T-helper 1 cell treated with Interleukin-12 subunit alpha and Interleukin-12 subunit beta and Interleukin-4 antibody, amounts not matched to agents 30 μg/mL and 1 μg/mL, for 36 hours (primary cell): ENCODE results near the gene ZNF782.
"Not testable (repeated sequence)": the region's sequence is repeated elsewhere in the genome, so short reads cannot be mapped to it uniquely, and the experiment has no call there.

Source experiments
- H3K27ac Mint-ChIP-seq: one replicate; pipeline ENCODE4 v1.8.0; 2021; ENCODE audit warnings: mild to moderate bottlenecking, mixed read lengths
- H3K27me3 Mint-ChIP-seq: one replicate; pipeline ENCODE4 v1.8.0; 2021; ENCODE audit warnings: low read depth, mixed read lengths
- H3K36me3 Mint-ChIP-seq: one replicate; pipeline ENCODE4 v1.8.0; 2021; ENCODE audit warnings: low read depth, mixed read lengths
- H3K4me1 Mint-ChIP-seq: one replicate; pipeline ENCODE4 v1.8.0; 2021; ENCODE audit warnings: low read depth, mixed read lengths
- H3K4me3 Mint-ChIP-seq: one replicate; pipeline ENCODE4 v1.8.0; 2021; ENCODE audit warnings: mild to moderate bottlenecking, moderate library complexity, mixed read lengths
- H3K9me3 Mint-ChIP-seq: one replicate; pipeline ENCODE4 v1.8.0; 2021; ENCODE audit warnings: mixed read lengths

Gene ZNF782

DNA sequence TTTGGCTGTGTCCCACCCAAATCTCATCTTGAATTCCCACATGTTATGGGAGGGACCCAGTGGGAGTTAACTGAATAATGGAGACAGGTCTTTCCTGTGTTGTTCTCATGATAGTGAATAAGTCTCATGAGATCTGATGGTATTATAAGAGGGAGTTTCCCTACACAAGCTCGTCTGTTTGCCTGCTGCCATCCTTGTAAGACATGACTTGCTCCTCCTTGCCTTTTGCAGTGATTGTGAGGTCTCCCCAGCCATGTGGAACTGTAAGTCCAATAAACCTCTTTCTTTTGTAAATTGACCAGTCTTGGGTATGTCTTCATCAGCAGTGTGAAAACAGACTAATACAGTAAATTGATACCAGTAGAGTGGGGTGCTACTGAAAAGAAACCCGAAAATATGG lies 10.9 kb upstream of the ZNF782 start:
- not testable (repeated sequence) for H3K27ac Mint-ChIP-seq, H3K4me3 Mint-ChIP-seq, H3K4me1 Mint-ChIP-seq, H3K9me3 Mint-ChIP-seq, H3K36me3 Mint-ChIP-seq
- H3K27me3 Mint-ChIP-seq: peaks cover 11% of the 10 kb centered on the region

DNA sequence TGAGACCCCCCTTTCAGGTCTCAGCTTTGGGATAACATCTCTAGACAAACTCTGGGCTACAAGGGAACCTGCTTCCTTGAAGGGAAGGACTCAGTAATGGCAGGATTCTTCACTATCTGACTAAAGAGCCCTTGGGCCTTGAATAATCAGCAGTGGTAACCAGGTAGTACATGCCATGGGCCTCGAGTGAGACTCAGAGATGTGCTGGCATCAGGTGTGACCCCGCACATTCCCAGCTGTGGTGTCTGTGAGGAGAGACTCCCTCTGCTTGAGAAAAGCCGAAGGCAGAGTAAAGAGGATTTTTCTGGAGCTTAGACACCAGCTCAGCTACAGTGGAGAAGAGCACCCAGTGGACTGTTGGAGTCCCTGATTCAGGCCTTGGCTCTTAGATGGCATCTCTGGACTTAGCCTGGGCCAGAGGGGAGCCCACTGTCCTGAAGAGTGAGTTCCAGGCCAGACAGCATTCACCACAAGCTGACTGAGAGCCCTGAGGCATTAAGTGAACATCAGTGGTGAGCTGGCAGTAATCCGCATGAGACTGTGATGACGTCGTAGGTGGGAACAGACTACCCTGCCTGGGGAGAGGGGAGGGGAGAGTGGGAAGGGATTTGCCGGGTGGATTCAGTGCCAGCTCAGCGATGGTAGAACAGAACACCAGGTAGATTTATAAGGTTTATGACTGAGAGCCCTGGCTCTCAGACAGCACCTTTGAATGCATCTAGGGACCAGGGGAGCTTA lies 5.3 kb upstream of the ZNF782 start:
- no peak overlapping the region for H3K4me3 Mint-ChIP-seq
- H3K36me3 Mint-ChIP-seq: no peaks in the 10 kb centered on the region
- H3K4me1 Mint-ChIP-seq: peaks cover 5% of the 10 kb centered on the region
- no peaks in the 10 kb centered on the region for H3K9me3 Mint-ChIP-seq
- no peak overlapping the region for H3K27ac Mint-ChIP-seq
- peaks cover 25% of the 10 kb centered on the region for H3K27me3 Mint-ChIP-seq

DNA sequence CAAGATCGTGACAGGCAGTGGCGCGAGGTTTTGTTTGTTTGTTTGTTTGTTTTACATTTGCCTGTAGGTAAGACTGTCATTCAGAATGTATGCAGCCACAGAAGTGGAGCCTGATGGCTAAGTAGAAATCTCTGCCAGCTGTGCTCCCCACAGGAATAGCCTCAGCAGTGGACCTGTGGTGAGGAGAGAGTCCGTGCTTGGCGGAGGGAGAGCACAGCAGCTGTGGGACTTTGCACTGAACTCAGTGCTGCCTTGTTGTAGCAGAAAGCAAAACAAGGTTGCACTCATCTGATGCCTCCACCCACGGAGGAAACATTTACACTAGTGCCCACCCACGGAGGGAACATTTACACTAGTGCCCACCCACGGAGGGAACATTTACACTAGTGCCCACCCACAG lies 4.4 kb upstream of the ZNF782 start:
- H3K27ac Mint-ChIP-seq: no peak overlapping the region
- no peak overlapping the region for H3K4me3 Mint-ChIP-seq
- peaks cover 25% of the 10 kb centered on the region for H3K27me3 Mint-ChIP-seq
- H3K4me1 Mint-ChIP-seq: peaks cover 9% of the 10 kb centered on the region
- no peaks in the 10 kb centered on the region for H3K9me3 Mint-ChIP-seq
- peaks cover 2% of the 10 kb centered on the region for H3K36me3 Mint-ChIP-seq

DNA sequence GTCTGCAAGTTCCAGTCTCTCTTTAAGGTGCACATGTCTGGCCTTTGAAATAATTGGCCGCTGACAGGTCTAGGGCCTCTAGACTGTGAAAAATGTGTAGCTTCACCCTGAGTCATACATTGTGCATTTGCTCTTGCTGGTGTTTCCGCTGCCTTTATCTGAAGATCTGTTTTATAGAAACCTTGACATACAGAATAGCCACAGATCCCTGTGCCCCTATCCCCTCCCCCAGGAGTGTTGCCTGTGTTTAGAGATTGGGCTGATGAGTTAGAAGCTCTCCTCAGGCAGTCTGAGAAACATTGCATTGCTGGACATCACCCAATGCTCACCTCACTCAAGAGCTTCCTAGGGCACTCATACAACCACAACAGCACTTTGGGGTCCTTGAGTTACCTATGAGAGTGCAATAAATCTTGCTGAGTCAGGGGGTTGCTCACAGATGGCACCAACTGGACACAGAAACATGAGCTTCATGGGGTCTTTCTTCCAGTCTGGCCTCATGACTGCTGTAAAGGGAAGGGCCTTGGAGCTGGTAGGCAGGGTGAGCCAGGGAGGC lies 3.8 kb upstream of the ZNF782 start:
- Mint-ChIP-seq H3K27me3 (peaks cover 25% of the 10 kb centered on the region), H3K36me3 (peaks cover 2% of the 10 kb centered on the region), H3K4me1 (peaks cover 14% of the 10 kb centered on the region), H3K4me3 (no peak overlapping the region), H3K9me3 (no peaks in the 10 kb centered on the region), H3K27ac (no peak overlapping the region)

DNA sequence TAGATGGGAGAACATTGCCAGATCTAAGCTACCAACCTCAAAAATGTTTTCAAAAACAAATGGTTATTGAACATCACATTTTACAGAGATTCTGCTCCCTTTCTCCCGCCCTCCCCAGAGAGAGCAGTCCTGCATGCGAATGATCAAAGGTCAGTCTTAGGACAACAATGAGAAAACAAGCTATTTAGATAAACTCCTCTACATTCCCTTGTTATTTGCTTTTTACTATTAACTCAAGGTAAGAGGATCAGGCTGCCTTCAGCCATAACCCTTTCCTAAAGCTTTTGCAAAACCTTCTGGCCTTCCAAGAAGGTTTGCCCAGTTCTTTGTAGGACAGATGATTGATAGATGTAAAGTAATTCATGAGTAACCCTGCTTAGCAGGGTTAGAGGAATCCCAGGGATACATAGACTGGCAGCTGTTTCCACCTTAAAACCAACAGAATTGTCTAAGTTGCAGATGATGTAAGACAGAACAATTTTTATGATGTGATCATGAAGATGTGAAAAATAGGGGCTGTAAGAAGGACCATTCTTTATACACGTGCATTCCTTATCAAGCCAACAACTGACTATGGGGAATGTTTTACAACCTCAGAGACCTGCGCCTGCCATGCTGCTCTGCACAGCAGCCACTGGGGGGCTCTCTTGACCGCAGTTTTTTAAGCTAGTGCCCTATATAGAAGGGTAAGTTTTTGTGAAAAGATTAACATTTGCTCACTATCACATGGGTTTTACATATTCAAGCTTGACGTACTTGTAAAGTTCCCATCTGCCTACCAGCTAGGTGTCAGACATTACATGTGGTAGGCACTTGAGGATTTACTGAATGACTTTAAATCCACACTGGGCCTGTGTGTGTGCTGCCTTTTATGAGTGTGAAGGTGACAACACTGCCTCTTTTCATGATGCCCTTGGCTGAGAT lies 2.3 kb upstream of the ZNF782 start:
- Mint-ChIP-seq H3K4me1 (peaks cover 24% of the 10 kb centered on the region), H3K9me3 (no peaks in the 10 kb centered on the region), H3K27me3 (peaks cover 21% of the 10 kb centered on the region), H3K27ac (no peak overlapping the region), H3K4me3 (no peak overlapping the region), H3K36me3 (peaks cover 7% of the 10 kb centered on the region)

DNA sequence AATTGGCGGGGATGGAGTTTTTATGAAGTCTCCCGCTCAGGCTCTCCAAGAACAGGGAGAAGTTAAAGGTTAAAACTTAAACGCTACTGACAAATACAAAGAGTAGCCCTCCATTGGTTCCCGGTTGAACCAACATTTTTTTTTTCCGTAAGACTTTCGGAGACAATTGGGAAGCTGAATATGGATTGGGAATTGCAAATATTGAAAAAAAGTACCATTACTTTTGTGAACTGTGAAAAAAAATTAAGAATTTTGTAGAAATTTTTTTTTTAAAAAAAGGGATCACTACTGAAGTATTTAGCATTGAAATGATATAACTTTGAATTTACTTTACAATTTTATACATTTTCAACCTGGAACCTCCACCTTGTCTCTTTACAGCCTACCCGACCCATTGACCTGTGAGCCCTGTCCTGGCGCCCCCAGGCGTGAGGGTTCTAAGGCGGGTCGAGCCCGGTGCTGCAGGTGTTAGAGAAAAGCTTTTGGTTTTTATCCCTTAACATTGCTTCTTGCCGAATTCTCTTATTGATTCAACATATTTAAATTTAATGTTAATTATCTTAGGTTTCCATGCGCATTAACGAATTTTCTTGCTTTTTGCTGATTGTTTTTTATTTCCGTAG lies 448 bp upstream of the ZNF782 start:
- Mint-ChIP-seq H3K9me3 (peaks cover 5% of the 10 kb centered on the region), H3K4me3 (peak overlapping the region; percentile 100), H3K36me3 (peaks cover 11% of the 10 kb centered on the region), H3K27ac (peak overlapping the region; percentile 98), H3K4me1 (peaks cover 24% of the 10 kb centered on the region), H3K27me3 (peaks cover 18% of the 10 kb centered on the region)

DNA sequence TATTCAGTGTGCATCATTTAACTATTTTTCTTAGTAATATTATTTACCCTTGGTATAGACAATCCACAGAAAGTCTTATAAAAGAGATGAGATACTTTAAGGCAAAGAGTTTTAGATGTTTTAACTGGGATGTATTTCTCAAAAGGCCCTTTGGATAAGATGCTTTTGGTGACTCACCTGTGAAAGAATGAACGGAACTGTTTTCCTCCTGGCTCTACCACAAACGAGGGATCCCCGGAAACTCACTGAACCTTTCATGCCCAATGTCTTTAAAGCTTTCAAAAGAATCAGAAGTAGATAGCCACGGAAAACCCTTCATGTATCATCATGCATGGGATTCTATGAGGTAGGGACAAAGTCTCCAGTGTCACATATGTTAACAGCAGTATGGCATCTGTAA lies 1.6 kb downstream of the ZNF782 start:
- peaks cover 18% of the 10 kb centered on the region for H3K27me3 Mint-ChIP-seq
- peaks cover 24% of the 10 kb centered on the region for H3K4me1 Mint-ChIP-seq
- peaks cover 26% of the 10 kb centered on the region for H3K36me3 Mint-ChIP-seq
- no peak overlapping the region for H3K27ac Mint-ChIP-seq
- H3K9me3 Mint-ChIP-seq: peaks cover 23% of the 10 kb centered on the region
- peak overlapping the region; percentile 14 for H3K4me3 Mint-ChIP-seq

DNA sequence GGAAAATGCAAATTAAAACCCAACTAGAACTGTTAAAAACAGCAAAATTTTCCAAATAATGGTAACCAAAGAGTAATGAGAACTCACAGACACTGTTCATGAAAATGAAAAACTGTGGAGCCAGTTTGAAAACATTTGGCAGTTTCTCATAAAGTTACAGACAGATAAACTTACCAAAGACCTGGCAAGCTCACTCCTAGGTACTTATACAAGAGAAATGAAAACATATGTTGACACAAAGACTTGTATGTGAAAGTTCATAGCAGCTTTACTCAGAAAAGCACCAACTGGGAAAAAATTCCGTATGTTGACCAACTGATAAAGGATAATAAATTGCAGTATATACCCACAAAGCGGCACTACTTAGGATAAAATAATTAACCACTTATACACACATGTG lies 10.3 kb downstream of the ZNF782 start:
- Mint-ChIP-seq H3K27ac (no peak overlapping the region), H3K9me3 (peaks cover 94% of the 10 kb centered on the region), H3K4me3 (no peak overlapping the region), H3K36me3 (peaks cover 75% of the 10 kb centered on the region), H3K27me3 (no peaks in the 10 kb centered on the region), H3K4me1 (peaks cover 9% of the 10 kb centered on the region)

DNA sequence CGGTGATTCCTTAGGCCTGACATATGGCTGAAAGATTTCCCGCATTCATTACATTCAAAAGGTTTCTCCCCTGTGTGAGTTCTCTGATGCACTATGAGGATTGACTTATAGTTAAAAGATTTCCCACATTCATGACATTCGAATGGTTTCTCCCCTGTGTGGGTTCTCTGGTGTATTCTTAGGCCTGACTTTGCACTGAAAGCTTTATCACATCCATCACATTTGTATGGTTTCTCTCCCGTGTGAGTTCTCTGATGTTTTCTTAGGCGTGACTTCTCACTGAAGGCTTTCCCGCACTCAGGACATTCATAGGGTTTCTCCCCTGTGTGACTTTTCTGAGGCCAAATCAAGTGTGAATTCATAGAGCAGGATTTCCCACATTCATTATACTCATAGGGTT lies 35.8 kb downstream of the ZNF782 start:
- Mint-ChIP-seq H3K27ac (no peak overlapping the region), H3K4me3 (no peak overlapping the region), H3K9me3 (peaks cover 76% of the 10 kb centered on the region), H3K27me3 (no peaks in the 10 kb centered on the region), H3K4me1 (no peaks in the 10 kb centered on the region), H3K36me3 (peaks cover 54% of the 10 kb centered on the region)

DNA sequence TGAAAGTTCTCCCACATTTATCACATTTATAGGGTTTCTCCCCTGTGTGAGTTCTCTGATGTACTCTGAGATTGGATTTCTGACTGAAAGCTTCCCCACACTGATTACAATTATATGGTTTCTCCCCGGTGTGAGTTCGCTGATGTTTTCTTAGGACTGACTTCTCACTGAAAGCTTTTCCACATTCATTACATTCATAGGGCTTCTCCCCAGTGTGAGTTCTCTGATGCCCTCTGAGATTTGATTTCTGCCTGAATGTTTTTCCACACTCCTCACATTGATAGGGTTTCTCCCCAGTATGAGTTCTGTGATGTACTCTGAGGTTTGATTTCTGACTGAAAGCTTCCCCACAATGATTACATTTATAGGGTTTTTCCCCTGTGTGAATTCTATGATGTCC lies 36.3 kb downstream of the ZNF782 start:
- no peak overlapping the region for H3K4me3 Mint-ChIP-seq
- no peaks in the 10 kb centered on the region for H3K27me3 Mint-ChIP-seq
- H3K36me3 Mint-ChIP-seq: peaks cover 54% of the 10 kb centered on the region
- no peak overlapping the region for H3K27ac Mint-ChIP-seq
- H3K9me3 Mint-ChIP-seq: peaks cover 76% of the 10 kb centered on the region
- H3K4me1 Mint-ChIP-seq: no peaks in the 10 kb centered on the region

DNA sequence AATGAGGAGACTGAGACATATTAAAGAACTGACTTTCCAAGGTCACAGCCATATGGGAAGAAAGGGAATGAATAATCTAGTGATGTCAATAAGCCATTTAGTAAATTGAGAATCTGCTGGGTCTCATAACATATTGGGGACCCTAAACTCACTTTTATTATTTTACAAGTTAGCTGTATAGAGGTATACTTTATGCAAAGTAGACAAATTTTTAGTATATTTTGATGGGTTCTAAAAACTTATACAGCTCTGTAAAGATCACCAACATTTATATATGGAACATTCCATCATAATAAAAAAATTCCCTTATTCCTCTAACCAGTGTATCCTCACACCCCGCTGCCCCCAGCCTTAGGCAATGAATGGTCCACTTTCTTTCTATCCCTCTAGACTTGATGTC lies 40.7 kb downstream of the ZNF782 start:
- Mint-ChIP-seq H3K4me3 (no peak overlapping the region), H3K27me3 (no peaks in the 10 kb centered on the region), H3K27ac (no peak overlapping the region), H3K4me1 (no peaks in the 10 kb centered on the region), H3K9me3 (peaks cover 73% of the 10 kb centered on the region), H3K36me3 (peaks cover 21% of the 10 kb centered on the region)

DNA sequence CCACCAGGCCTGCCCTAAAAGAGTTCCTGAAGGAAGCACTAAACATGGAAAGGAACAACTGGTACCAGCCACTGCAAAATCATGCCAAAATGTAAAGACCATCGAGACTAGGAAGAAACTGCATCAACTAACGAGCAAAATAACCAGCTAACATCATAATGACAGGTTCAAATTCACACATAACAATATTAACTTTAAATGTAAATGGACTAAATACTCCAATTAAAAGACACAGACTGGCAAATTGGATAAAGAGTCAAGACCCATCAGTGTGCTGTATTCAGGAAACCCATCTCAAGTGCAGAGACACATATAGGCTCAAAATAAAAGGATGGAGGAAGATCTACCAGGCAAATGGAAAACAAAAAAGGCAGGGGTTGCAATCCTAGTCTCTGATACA lies 55.4 kb downstream of the ZNF782 start:
- H3K27me3 Mint-ChIP-seq, H3K4me3 Mint-ChIP-seq, H3K27ac Mint-ChIP-seq, H3K4me1 Mint-ChIP-seq: not testable (repeated sequence)
- H3K9me3 Mint-ChIP-seq: peaks cover 60% of the 10 kb centered on the region
- H3K36me3 Mint-ChIP-seq: peaks cover 38% of the 10 kb centered on the region

DNA sequence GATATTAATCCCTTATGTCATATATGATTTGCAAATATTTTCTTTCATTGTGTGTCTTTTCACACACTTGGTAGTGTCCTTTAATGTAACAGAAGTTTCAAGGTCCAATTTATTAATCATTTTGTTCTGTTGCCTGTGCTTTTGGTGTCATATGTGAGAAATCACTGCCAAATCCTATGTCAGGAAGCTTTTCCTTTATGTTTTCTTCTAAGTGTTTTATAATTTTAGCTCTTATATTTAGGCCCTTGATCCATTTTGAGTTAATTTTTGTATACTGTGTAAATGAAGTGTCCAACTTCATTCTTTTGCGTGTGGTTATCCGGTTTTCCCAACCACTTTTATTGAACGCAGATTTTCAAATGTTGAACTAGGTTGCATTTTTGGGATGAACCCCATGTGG lies 70.3 kb downstream of the ZNF782 start:
- no peak overlapping the region for H3K4me3 Mint-ChIP-seq
- peaks cover 63% of the 10 kb centered on the region for H3K9me3 Mint-ChIP-seq
- H3K27me3 Mint-ChIP-seq: no peaks in the 10 kb centered on the region
- H3K27ac Mint-ChIP-seq: no peak overlapping the region
- H3K36me3 Mint-ChIP-seq: peaks cover 14% of the 10 kb centered on the region
- H3K4me1 Mint-ChIP-seq: peaks cover 10% of the 10 kb centered on the region

DNA sequence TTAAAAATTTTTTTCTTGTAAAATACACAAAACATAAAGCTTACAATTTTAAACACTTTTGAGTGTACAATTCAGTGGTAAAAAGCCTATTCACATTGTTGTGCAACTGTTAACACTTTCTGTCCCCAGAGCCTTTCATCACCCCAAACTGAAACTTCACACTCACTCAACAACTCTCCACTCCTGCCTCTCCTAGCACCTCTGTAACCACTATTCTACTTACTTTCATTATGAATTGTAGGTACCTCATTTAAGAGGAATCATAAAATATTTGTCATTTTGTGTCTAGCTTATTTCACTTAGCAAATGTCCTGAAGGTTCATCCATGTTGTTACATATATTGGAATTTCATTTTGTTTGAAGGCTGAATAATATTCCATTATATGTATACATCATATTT lies 72.1 kb downstream of the ZNF782 start:
- H3K9me3 Mint-ChIP-seq: peaks cover 49% of the 10 kb centered on the region
- H3K27me3 Mint-ChIP-seq: no peaks in the 10 kb centered on the region
- H3K4me1 Mint-ChIP-seq: peaks cover 17% of the 10 kb centered on the region
- H3K36me3 Mint-ChIP-seq: peaks cover 10% of the 10 kb centered on the region
- no peak overlapping the region for H3K27ac Mint-ChIP-seq
- H3K4me3 Mint-ChIP-seq: no peak overlapping the region
